Activated naive CD4-positive, alpha-beta T cell treated with Interleukin-2 at 50 U/mL for 16 hours (primary cell): ENCODE data around the gene KMT2B.

Source experiments
- DNase-seq: peaks from one replicate; pipeline ENCODE4 v3.0.0-alpha.2; 2020

KMT2B gene

DNA sequence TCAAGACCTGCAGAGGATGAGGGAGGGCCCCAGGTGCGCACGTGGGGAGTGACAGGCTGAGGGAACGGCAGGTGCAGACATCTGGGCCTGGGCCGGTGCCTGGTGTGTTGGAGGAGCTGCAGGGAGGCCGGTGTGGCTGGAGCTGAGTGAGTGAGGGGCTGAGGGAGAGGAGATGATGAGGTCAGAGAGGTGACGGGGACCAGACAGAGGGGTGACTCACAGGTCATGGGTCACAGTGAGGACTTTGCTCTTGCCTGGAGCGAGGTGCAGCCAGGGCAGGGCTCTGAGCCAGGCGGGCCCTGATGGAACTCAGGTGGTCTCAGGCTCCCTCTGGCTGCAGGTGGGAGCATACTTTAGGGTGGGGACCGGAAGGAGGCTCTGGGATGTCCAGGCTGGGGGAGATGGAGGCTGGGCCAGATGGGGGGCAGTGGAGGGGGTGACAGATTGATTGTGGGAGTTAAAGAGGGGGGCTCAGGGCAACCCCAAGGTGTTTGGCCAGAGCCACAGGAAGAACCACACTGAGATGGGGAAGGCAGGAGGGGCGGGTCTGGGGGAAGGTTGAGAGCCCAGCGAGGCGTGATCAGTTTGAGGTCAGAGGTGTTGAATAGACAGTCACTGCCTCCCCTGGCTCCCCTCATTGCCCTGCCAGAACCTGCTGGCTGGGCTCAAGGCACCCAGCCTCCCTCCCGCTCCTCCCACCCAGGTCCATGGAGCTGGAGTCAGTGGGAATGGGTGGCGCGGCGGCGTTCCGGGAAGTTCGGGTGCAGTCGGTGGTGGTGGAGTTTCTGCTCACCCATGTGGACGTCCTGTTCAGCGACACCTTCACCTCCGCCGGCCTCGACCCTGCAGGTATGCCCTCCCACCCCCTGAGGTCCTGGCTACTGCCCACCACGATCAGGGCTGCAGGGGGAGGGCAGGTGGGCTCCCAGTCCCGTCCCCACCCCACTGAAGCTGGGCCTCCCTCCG lies 65.9 kb downstream of the KMT2B start:
- DNase-seq: no peak

DNA sequence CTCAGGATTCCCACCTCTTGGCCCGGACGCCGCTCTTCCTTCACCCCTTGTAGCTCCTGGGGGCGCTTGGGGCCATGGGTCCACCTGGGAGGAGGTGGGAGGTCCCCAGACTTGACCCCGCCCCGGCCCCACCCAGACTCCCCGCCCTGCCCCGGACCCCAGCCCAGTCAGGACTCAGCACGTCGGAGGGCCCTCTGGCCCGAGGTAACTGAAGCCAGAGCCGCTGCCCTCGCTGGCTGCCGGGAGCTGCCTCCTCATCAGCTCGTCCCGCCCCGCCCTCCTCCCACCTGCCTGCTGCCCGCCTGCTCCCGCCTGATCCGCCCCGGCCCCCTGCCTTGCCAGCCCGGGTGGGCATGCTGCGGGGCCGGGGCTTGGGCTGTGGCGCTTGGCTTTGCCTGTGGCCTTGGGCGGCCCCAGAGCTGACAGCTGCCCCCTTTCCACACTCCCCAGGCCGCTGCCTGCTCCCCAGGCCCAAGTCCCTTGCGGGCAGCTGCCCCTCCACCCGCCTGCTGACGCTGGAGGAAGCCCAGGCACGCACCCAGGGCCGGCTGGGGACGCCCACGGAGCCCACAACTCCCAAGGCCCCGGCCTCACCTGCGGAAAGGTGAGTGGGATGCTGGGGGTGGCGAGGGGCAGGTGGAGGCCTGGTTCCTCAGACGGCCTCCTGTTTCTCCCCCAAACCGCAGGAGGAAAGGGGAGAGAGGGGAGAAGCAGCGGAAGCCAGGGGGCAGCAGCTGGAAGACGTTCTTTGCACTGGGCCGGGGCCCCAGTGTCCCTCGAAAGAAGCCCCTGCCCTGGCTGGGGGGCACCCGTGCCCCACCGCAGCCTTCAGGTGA lies 66.9 kb downstream of the KMT2B start:
- DNase-seq: no peak

DNA sequence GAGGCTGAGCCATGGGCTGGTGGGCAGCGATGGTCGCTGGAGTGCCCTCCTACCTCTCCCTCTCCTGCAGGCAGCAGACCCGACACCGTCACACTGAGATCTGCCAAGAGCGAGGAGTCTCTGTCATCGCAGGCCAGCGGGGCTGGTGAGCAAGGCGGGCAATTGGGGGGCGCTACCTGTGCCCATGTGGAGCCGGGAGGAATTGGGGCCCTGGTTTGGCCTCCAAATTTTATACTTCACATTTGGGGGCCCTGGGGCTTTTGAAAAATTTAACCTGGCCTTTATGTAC lies 67.5 kb downstream of the KMT2B start:
- DNase-seq: no peak

DNA sequence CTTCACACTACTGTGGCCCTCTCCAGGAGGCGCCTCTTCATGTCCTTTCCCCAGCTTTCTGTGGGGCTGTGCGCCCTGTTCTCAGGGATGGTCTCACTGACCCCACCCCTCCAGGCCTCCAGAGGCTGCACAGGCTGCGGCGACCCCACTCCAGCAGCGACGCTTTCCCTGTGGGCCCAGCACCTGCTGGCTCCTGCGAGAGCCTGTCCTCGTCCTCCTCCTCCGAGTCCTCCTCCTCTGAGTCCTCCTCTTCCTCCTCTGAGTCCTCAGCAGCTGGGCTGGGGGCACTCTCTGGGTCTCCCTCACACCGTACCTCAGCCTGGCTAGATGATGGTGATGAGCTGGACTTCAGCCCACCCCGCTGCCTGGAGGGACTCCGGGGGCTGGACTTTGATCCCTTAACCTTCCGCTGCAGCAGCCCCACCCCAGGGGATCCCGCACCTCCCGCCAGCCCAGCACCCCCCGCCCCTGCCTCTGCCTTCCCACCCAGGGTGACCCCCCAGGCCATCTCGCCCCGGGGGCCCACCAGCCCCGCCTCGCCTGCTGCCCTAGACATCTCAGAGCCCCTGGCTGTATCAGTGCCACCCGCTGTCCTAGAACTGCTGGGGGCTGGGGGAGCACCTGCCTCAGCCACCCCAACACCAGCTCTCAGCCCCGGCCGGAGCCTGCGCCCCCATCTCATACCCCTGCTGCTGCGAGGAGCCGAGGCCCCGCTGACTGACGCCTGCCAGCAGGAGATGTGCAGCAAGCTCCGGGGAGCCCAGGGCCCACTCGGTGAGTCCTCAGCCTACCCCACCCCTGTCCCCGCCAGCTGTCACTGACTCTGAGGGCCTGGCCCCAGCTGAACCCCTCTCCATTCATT lies 68.7 kb downstream of the KMT2B start:
- no peak for DNase-seq

DNA sequence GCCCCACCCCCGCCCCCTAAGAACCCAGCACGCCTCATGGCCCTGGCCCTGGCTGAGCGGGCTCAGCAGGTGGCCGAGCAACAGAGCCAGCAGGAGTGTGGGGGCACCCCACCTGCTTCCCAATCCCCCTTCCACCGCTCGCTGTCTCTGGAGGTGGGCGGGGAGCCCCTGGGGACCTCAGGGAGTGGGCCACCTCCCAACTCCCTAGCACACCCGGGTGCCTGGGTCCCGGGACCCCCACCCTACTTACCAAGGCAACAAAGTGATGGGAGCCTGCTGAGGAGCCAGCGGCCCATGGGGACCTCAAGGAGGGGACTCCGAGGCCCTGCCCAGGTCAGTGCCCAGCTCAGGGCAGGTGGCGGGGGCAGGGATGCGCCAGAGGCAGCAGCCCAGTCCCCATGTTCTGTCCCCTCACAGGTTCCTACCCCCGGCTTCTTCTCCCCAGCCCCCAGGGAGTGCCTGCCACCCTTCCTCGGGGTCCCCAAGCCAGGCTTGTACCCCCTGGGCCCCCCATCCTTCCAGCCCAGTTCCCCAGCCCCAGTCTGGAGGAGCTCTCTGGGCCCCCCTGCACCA lies 69.5 kb downstream of the KMT2B start:
- DNase-seq: no peak
